COLO668 (cell line): ENCODE data around the gene SLC38A1.
"Not testable (repeated sequence)": the region's sequence is repeated elsewhere in the genome, so short reads cannot be mapped to it uniquely, and the experiment has no call there.

Experiments
- DNase-seq: peaks from one replicate; lab custom pipeline; 2025; ENCODE audit not compliant: unreplicated experiment; lab: John Stamatoyannopoulos, UW

Gene SLC38A1

DNA sequence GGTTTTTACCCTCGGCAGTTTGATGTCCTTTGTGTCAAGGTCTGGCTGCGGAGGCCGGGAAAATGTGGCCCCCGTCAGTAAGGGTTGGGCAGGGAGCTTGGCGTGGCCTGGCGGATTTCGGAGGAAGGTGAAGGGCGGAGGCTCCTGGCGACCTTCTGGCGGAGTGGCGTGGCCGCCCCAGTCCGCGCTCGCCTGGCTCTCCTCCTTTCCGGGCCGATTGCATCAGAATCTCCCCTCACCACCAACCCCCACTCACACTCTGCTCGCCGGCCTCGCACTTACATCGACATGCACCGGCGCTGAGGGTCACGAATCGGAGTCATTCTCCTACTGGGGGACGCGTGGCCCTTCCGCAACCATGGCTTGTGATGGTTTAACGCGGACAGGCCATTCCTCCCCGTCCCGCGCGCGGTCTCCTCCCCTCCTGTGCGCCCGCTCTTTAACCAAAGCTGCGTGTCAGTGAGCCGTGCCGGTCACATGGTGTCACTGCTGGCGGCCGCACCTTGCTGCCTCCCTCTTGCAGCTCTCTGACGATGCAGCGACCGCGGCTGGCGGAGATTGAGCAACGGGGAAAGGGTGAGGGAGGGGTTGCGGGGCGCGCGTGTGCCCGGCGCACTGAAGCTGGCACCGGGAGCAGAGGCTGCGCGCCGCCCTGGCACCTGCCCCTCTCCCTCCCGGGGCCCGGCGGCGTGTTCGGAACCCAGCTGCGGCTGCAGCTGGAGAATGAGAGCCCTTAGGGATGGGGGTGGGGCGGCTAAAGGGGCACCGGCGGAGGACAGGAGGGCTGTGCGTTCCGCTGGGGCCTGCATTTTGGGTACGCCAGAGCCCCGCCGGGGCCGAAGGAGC is at the start of gene SLC38A1:
Gene SLC38A1, minus strand, starts transcription at position 461 of the 846 bp plus-strand sequence. CDS start 29,243 bp downstream, outside the sequence.
- peak; percentile 79 for DNase-seq

GRCh38 chr12:46318037-46318436 is 49.2 kb upstream of the SLC38A1 start:
- DNase-seq, result no peak

- DNase-seq, result no peak
Observed at GRCh38 chr12:46304070-46304469, 35.2 kb upstream of the SLC38A1 start.

- DNase-seq, result peak; percentile 12
Observed at GRCh38 chr12:46303039-46303666, 34.3 kb upstream of the SLC38A1 start.

DNA sequence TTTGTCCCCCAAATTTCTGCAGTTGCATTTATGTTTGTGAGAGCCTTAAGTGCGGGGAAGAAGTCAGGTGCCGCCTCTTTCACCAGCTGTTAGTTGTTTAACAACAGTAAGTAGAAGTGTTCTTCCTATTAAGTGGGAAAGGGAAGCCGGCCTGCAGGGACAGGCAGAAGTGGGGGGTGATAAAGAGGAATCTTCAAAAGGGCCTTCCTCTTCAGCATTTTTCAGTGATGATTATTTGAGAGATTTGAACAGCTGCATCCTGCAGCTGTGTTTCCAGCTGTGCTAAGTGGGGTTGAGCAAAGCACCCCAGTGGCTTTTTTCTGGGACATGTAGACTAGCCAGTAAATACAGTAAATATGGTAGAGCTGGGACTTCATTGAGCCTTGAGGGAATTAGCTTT is 32.1 kb upstream of the SLC38A1 start:
- DNase-seq, result peak; percentile 1

- DNase-seq, result no peak
Observed at GRCh38 chr12:46299851-46300250, 31.0 kb upstream of the SLC38A1 start.

GRCh38 chr12:46298261-46298660 is 29.4 kb upstream of the SLC38A1 start:
- DNase-seq, result no peak

GRCh38 chr12:46296822-46297221 is 28.0 kb upstream of the SLC38A1 start:
- no peak for DNase-seq

GRCh38 chr12:46292754-46293402 is 24.0 kb upstream of the SLC38A1 start:
- DNase-seq, result no peak

DNA sequence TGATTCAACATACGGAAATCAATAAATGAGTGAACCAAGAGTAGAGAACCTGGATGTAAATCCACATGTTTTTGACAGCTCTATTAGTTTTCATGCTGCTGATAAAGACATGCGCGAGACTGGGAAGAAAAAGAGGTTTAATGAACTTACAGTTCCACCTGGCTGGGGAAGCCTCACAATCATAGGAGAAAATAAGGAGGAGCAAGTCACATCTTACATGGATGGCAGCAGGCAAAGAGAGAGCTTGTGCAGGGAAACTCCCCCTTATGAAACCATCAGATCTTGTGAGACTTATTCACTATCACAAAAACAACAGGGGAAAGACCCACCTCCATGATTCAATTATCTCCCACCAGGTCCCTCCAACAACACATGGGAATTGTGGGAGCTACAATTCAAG is 23.1 kb upstream of the SLC38A1 start:
- DNase-seq, result not testable (repeated sequence)

- not testable (repeated sequence) for DNase-seq
Observed at GRCh38 chr12:46285177-46285576, 16.3 kb upstream of the SLC38A1 start.

DNA sequence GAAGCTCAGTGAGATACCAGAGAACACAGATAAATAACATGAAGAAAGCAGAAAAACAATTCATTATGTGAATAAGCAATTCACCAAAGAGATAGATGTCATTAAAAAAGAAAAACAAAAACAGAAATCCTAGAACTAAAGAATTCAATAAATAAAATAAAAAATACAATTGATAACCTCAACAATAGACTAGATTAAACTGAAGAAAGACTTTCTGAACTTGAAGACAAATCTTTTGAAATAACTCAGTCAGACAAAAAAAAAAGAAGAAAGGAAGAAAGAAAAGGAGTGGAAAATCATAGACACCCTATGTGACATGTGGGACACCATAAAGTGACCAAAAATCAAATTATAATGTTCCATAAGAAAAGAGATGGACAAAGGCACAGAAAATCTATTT is 14.0 kb upstream of the SLC38A1 start:
- DNase-seq, result no peak

DNA sequence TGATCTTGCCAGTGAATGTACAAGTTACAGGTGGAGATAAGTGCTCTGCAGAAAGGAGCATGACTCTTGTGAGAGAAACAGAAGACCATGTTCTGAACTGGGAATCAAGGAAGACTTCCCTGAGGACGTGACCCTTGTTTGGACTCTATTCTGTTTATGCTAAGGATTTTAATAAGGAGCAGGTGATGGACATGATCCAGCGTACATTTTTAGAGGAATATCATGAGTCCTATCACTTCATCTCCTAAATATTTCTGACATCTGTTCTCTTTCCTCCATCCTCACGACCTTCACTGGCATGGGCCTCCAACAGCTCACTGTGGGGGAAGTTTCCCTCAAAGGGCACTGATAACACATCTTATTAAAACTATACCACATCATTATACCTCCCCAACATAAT is 7.9 kb upstream of the SLC38A1 start:
- no peak for DNase-seq

- DNase-seq, result no peak
Observed at GRCh38 chr12:46271863-46272262, 3.0 kb upstream of the SLC38A1 start.

DNA sequence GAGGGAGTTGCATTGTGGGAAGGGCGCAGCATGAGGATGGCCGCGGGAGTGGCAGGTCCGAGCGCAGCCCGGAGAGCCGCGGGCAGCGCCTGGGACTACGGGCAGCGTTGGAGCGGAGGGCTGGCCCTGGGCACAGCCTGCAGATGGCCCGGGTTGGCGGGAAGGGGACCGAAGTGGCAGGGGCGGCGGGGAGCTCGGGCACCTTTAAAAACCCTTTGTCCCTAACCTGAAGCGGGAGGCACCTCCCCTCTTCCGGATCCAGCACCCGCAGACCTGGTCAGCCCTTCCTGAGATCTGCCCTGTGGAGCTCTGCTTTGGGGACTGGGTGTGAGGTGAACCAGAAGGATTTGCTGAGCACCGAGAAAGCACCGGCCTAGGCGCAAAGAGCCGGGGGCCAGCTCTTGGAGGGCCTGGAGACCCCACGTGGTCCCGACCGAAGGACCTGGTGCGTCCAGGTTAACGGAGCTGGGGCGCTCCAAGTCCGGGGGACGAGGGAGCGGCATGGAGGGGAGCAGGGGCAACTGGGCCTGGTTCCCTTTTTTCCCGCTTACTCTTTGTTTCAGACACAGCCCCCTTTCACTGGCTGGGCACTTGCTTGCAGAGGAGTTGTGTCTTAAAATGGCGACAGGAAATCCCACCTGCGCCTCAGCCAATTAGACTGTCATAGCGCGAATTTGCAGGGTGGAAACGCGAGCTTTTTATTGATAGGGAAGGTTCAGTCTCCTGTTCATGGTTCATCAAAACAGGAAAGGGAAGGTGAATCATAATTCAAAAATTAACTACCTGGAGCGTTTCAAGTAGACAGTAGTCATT is 792 bp upstream of the SLC38A1 start:
- DNase-seq, result no peak

DNA sequence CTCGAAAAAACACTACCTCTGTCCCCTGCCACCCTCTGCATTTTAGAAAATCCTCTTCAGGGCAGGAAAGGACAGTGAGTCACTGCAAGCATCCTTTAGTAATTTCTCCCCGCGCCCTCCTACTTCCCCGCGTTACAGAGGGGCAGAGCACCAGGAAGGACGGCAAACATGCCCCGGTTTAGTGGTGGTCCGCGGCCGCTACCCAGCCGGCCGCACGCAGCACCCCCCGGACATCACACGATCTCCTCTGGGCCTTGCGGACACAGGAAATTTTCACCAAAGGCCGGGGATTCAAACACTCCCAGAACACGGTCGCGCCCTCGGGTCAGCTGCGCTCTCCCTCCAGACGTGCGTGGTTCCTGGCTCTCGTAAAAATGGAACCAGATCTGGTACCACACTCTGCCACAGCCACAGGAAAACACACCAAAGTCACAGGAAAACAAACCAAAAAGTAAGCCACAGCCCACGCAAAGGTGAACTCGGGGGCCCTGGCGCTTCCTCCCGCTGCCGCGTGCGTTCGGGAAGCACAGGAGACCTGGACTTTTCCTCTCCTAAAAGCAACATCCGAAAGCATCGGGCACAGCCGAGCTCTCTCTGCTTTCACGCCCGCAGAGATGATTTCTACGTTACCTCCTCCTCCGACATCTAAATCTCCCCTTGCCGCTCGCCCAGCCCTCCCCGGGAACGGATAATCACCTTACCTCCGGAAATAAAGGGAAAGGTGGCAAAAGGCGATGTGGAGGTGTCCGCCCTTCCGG is 839 bp downstream of the SLC38A1 start:
- DNase-seq, result peak; percentile 42

- DNase-seq, result peak; percentile 55
Observed at GRCh38 chr12:46267575-46267824, 1.3 kb downstream of the SLC38A1 start.

GRCh38 chr12:46266869-46267574 is 1.8 kb downstream of the SLC38A1 start:
- DNase-seq, result peak; percentile 55

DNA sequence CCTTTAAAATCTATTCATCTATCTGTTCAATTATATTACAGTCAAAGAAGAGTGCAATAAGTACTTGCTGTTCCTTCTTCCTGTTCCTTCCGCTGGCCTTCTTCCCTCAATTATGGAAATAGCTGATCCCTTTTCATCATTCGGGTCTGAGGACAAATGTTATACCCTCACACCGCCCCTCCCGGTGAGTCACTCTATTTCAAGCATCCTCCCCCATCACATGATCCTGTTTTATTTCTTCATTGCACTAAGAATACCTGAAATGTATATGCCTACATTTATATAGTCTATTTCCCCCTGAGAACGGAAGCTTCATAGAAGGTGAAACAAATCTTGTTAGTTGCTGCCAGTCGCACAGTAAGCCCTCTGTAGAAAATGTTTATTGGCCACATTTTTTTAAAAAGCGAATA is 2.5 kb downstream of the SLC38A1 start:
- peak; percentile 4 for DNase-seq

DNA sequence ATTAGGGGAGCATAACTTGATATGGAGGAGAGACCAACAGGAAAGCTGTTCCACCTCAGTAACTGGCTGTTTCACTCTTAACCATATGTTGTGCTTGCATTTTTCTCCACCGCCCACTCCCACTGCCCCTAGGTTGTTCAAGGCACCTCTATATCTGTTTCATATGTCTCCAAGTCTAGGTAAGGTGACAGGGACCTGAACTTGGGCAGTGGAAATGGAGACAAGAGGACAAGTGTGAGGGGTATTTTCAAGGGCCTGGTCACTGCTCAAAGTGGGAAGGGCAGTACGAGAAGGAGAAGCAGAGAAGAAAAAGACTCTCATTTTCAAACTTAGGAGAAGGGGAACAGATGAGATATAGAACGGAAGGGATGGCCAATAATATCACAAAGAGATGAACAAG is 3.1 kb downstream of the SLC38A1 start:
- no peak for DNase-seq
